HL-60 (cell line): ENCODE results near the gene MAGED4B.

Source experiments
- GABPA ChIP-seq: IDR thresholded peaks from 2 replicates; pipeline ENCODE4 v1.6.1; 2012; ENCODE audit warnings: low read depth
- POLR2AphosphoS5 ChIP-seq: IDR thresholded peaks from 2 replicates; pipeline ENCODE4 v1.6.1; 2012; ENCODE audit warnings: low read depth
- TF ChIP-seq, protein P1 (sequence below): IDR thresholded peaks from one replicate; pipeline ENCODE4 v1.5.1; 2011; ENCODE audit warnings: low read length, control low read depth, inconsistent platforms; ENCODE audit not compliant: insufficient read depth
- TF ChIP-seq, protein P2 (sequence below): IDR thresholded peaks from 2 replicates; pipeline ENCODE4 v1.6.1; 2012; ENCODE audit warnings: low read depth; ENCODE audit not compliant: insufficient replicate concordance

DNA sequence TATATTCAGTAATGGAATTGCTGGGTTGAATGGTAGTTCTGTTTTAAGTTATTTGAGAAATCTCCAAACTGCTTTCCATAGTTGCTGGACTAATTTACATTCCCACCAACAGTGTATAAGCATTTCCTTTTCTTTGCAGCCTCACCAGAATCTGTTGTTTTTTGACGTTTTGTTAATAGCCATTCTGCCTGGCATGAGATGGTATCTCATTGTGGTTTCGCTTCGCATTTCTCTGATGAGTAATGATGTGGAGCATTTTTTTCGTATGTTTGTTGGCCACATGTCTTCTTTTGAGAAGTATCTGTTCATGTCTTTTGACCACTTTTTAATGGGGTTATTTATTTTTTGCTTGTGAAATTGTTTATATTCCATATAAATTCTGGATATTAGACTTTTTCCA is 13.6 kb upstream of the MAGED4B start:
- TF ChIP-seq, protein P1, sequence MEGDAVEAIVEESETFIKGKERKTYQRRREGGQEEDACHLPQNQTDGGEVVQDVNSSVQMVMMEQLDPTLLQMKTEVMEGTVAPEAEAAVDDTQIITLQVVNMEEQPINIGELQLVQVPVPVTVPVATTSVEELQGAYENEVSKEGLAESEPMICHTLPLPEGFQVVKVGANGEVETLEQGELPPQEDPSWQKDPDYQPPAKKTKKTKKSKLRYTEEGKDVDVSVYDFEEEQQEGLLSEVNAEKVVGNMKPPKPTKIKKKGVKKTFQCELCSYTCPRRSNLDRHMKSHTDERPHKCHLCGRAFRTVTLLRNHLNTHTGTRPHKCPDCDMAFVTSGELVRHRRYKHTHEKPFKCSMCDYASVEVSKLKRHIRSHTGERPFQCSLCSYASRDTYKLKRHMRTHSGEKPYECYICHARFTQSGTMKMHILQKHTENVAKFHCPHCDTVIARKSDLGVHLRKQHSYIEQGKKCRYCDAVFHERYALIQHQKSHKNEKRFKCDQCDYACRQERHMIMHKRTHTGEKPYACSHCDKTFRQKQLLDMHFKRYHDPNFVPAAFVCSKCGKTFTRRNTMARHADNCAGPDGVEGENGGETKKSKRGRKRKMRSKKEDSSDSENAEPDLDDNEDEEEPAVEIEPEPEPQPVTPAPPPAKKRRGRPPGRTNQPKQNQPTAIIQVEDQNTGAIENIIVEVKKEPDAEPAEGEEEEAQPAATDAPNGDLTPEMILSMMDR = no peak
- TF ChIP-seq POLR2AphosphoS5 (no peak), GABPA (no peak)
- TF ChIP-seq, protein P2, sequence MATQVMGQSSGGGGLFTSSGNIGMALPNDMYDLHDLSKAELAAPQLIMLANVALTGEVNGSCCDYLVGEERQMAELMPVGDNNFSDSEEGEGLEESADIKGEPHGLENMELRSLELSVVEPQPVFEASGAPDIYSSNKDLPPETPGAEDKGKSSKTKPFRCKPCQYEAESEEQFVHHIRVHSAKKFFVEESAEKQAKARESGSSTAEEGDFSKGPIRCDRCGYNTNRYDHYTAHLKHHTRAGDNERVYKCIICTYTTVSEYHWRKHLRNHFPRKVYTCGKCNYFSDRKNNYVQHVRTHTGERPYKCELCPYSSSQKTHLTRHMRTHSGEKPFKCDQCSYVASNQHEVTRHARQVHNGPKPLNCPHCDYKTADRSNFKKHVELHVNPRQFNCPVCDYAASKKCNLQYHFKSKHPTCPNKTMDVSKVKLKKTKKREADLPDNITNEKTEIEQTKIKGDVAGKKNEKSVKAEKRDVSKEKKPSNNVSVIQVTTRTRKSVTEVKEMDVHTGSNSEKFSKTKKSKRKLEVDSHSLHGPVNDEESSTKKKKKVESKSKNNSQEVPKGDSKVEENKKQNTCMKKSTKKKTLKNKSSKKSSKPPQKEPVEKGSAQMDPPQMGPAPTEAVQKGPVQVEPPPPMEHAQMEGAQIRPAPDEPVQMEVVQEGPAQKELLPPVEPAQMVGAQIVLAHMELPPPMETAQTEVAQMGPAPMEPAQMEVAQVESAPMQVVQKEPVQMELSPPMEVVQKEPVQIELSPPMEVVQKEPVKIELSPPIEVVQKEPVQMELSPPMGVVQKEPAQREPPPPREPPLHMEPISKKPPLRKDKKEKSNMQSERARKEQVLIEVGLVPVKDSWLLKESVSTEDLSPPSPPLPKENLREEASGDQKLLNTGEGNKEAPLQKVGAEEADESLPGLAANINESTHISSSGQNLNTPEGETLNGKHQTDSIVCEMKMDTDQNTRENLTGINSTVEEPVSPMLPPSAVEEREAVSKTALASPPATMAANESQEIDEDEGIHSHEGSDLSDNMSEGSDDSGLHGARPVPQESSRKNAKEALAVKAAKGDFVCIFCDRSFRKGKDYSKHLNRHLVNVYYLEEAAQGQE = no peak
